ENCODE data around the gene TRIM8.

Gene TRIM8

GRCh38 chr10:102652170-102652916 lies 8.1 kb downstream of the TRIM8 start:
- H2BK5ac ChIP-seq (ENCODE audit: low read depth, low read length, poor library complexity, severe bottlenecking), result no peak overlapping the region
- no peak overlapping the region for H2AK5ac ChIP-seq (ENCODE audit: low read length, severe bottlenecking)

DNA sequence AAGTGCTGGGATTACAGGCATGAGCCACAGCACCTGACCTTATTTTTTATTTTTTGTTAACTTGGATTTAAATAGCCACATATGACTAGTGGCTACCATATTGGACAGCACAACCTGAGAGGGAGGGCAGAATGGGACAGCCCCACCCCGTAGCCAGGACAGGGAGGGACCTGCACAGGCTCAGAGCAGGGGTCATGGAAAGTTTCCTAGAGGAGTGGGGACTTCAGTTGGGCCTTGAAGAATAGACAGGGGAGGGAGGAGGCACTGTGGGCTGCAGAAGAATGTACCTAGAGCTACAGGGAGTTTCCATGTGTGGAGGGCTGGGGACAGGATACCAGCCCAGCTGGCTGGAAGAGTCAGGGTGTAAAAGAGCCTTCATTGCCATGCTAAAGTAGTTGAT lies 8.8 kb downstream of the TRIM8 start:
- H2BK120ac ChIP-seq (ENCODE audit: low read depth, low read length), result no peak overlapping the region
- no peak overlapping the region for H2BK15ac ChIP-seq (ENCODE audit: low read depth, poor library complexity, severe bottlenecking)
- no peak for DNase-seq
- H3K4ac ChIP-seq (ENCODE audit: low read depth in 1 of 2, low read length in 2 of 2), result no peak overlapping the region
- H3K27ac ChIP-seq (ENCODE audit: low read length, poor library complexity, severe bottlenecking), result no peak overlapping the region
- WGBS, result 100% methylated on average over 1 of the region's 1 CpG
- no peak overlapping the region for H3K9ac ChIP-seq (ENCODE audit: low read length)
- H3K18ac ChIP-seq (ENCODE audit: low read depth in 1 of 2, low read length in 2 of 2), result no peak overlapping the region
- H3K79me1 ChIP-seq (replicated peaks; ENCODE audit: low read length, poor library complexity, severe bottlenecking), result peaks cover 25% of the 10 kb centered on the region
- H3K27me3 ChIP-seq (ENCODE audit: control insufficient read depth in 1 of 2, insufficient read depth in 1 of 2, low read length in 2 of 2), result no peaks in the 10 kb centered on the region
- no peak overlapping the region for H2AK5ac ChIP-seq (ENCODE audit: low read length, severe bottlenecking)
- no peak overlapping the region for H3K4me2 ChIP-seq (ENCODE audit: low read length, poor library complexity, severe bottlenecking)
- no peak overlapping the region for H2AFZ ChIP-seq (ENCODE audit: low read depth, low read length)
- H3K4me3 ChIP-seq (ENCODE audit: insufficient read depth in 1 of 2, low read depth in 1 of 2, low read length in 2 of 2), result no peak overlapping the region
- H3K14ac ChIP-seq (ENCODE audit: low read length in 2 of 2), result no peak overlapping the region
- no peak overlapping the region for H2BK12ac ChIP-seq (ENCODE audit: low read length in 2 of 2)
- peaks cover 75 to 84% of the 10 kb centered on the region in 2 experiments for H3K36me3 ChIP-seq (ENCODE audit: control insufficient read depth in 1 of 2, insufficient read depth in 2 of 2, low read depth in 1 of 2, low read length in 2 of 2)
- peaks cover 55% of the 10 kb centered on the region for H3K4me1 ChIP-seq (ENCODE audit: control insufficient read depth, insufficient read depth, low read depth, low read length)
- H4K91ac ChIP-seq (ENCODE audit: low read length), result no peak overlapping the region
- H3K23ac ChIP-seq (ENCODE audit: low read length in 2 of 2), result no peak overlapping the region
- no peak overlapping the region for H2BK5ac ChIP-seq (ENCODE audit: low read depth, low read length, poor library complexity, severe bottlenecking)
- H4K8ac ChIP-seq (ENCODE audit: low read length), result no peak overlapping the region
- H3K9me3 ChIP-seq (ENCODE audit: control insufficient read depth, low read length), result no peaks in the 10 kb centered on the region

More at GRCh38 chr10:102652170-102652916, 8.1 kb downstream of the TRIM8 start:
- Histone ChIP-seq H3K4me3 (ENCODE audit: insufficient read depth in 1 of 2, low read depth in 1 of 2, low read length in 2 of 2) (no peak overlapping the region), H3K27me3 (ENCODE audit: control insufficient read depth in 1 of 2, insufficient read depth in 1 of 2, low read length in 2 of 2) (no peaks in the 10 kb centered on the region), H2AFZ (ENCODE audit: low read depth, low read length) (no peak overlapping the region), H3K18ac (ENCODE audit: low read depth in 1 of 2, low read length in 2 of 2) (no peak overlapping the region), H4K91ac (ENCODE audit: low read length) (no peak overlapping the region), H3K27ac (ENCODE audit: low read length, poor library complexity, severe bottlenecking) (no peak overlapping the region), H2BK120ac (ENCODE audit: low read depth, low read length) (no peak overlapping the region), H3K4ac (ENCODE audit: low read depth in 1 of 2, low read length in 2 of 2) (no peak overlapping the region), H3K36me3 (ENCODE audit: control insufficient read depth in 1 of 2, insufficient read depth in 2 of 2, low read depth in 1 of 2, low read length in 2 of 2) (peaks cover 73 to 85% of the 10 kb centered on the region in 2 experiments), H3K9ac (ENCODE audit: low read length) (peak overlapping the region; percentile 7), H4K8ac (ENCODE audit: low read length) (peak overlapping the region; percentile 50), H3K4me2 (ENCODE audit: low read length, poor library complexity, severe bottlenecking) (no peak overlapping the region), H3K14ac (ENCODE audit: low read length in 2 of 2) (no peak overlapping the region), H3K4me1 (ENCODE audit: control insufficient read depth, insufficient read depth, low read depth, low read length) (peaks cover 62% of the 10 kb centered on the region), H2BK15ac (ENCODE audit: low read depth, poor library complexity, severe bottlenecking) (no peak overlapping the region), H3K23ac (ENCODE audit: low read length in 2 of 2) (no peak overlapping the region), H3K79me1 (replicated peaks; ENCODE audit: low read length, poor library complexity, severe bottlenecking) (peaks cover 23% of the 10 kb centered on the region), H2BK12ac (ENCODE audit: low read length in 2 of 2) (no peak overlapping the region), H3K9me3 (ENCODE audit: control insufficient read depth, low read length) (no peaks in the 10 kb centered on the region)
- DNase-seq, result no peak
- WGBS, result 97% methylated on average over 12 of the region's 12 CpGs

GRCh38 chr10:102654566-102654965 lies 10.3 kb downstream of the TRIM8 start:
- Histone ChIP-seq H4K8ac (ENCODE audit: low read length) (no peak overlapping the region), H4K91ac (ENCODE audit: low read length) (no peak overlapping the region), H3K4me1 (ENCODE audit: control insufficient read depth, insufficient read depth, low read depth, low read length) (peaks cover 43% of the 10 kb centered on the region), H3K4me3 (ENCODE audit: insufficient read depth in 1 of 2, low read depth in 1 of 2, low read length in 2 of 2) (no peak overlapping the region), H3K23ac (ENCODE audit: low read length in 2 of 2) (no peak overlapping the region), H2BK15ac (ENCODE audit: low read depth, poor library complexity, severe bottlenecking) (no peak overlapping the region), H2AK5ac (ENCODE audit: low read length, severe bottlenecking) (no peak overlapping the region), H3K18ac (ENCODE audit: low read depth in 1 of 2, low read length in 2 of 2) (no peak overlapping the region), H3K14ac (ENCODE audit: low read length in 2 of 2) (no peak overlapping the region), H2AFZ (ENCODE audit: low read depth, low read length) (no peak overlapping the region), H3K9me3 (ENCODE audit: control insufficient read depth, low read length) (no peaks in the 10 kb centered on the region), H2BK5ac (ENCODE audit: low read depth, low read length, poor library complexity, severe bottlenecking) (no peak overlapping the region), H3K27ac (ENCODE audit: low read length, poor library complexity, severe bottlenecking) (no peak overlapping the region), H2BK12ac (ENCODE audit: low read length in 2 of 2) (no peak overlapping the region), H3K9ac (ENCODE audit: low read length) (no peak overlapping the region), H3K27me3 (ENCODE audit: control insufficient read depth in 1 of 2, insufficient read depth in 1 of 2, low read length in 2 of 2) (no peaks in the 10 kb centered on the region), H2BK120ac (ENCODE audit: low read depth, low read length) (no peak overlapping the region), H3K36me3 (ENCODE audit: control insufficient read depth in 1 of 2, insufficient read depth in 2 of 2, low read depth in 1 of 2, low read length in 2 of 2) (peaks cover 79 to 81% of the 10 kb centered on the region in 2 experiments), H3K4me2 (ENCODE audit: low read length, poor library complexity, severe bottlenecking) (no peak overlapping the region), H3K4ac (ENCODE audit: low read depth in 1 of 2, low read length in 2 of 2) (no peak overlapping the region), H3K79me1 (replicated peaks; ENCODE audit: low read length, poor library complexity, severe bottlenecking) (peaks cover 31% of the 10 kb centered on the region)
- no peak for DNase-seq
- 98% methylated on average over 6 of the region's 7 CpGs for WGBS

DNA sequence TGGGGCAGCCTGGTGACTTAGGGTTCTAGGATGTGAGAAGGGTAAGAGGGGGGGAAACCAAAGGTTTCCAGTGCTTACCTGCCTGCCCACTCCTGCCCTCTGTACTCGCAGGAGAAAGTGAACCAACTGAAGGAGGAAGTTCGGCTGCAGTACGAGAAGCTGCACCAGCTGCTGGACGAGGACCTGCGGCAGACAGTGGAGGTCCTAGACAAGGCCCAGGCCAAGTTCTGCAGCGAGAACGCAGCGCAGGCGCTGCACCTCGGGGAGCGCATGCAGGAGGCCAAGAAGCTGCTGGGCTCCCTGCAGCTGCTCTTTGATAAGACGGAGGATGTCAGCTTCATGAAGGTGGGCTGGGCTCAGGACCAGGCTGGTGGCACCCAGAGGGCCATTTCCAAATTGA lies 10.7 kb downstream of the TRIM8 start:
- Histone ChIP-seq H2AK5ac (ENCODE audit: low read length, severe bottlenecking) (no peak overlapping the region), H2BK12ac (ENCODE audit: low read length in 2 of 2) (no peak overlapping the region), H3K9ac (ENCODE audit: low read length) (no peak overlapping the region), H3K79me1 (replicated peaks; ENCODE audit: low read length, poor library complexity, severe bottlenecking) (peaks cover 31% of the 10 kb centered on the region), H2BK120ac (ENCODE audit: low read depth, low read length) (no peak overlapping the region), H3K18ac (ENCODE audit: low read depth in 1 of 2, low read length in 2 of 2) (no peak overlapping the region), H3K4me1 (ENCODE audit: control insufficient read depth, insufficient read depth, low read depth, low read length) (peaks cover 40% of the 10 kb centered on the region), H4K8ac (ENCODE audit: low read length) (no peak overlapping the region), H3K27ac (ENCODE audit: low read length, poor library complexity, severe bottlenecking) (no peak overlapping the region), H4K91ac (ENCODE audit: low read length) (no peak overlapping the region), H3K4me3 (ENCODE audit: insufficient read depth in 1 of 2, low read depth in 1 of 2, low read length in 2 of 2) (no peak overlapping the region), H3K4me2 (ENCODE audit: low read length, poor library complexity, severe bottlenecking) (no peak overlapping the region), H3K23ac (ENCODE audit: low read length in 2 of 2) (no peak overlapping the region), H3K27me3 (ENCODE audit: control insufficient read depth in 1 of 2, insufficient read depth in 1 of 2, low read length in 2 of 2) (no peaks in the 10 kb centered on the region), H2BK15ac (ENCODE audit: low read depth, poor library complexity, severe bottlenecking) (no peak overlapping the region), H3K36me3 (ENCODE audit: control insufficient read depth in 1 of 2, insufficient read depth in 2 of 2, low read depth in 1 of 2, low read length in 2 of 2) (peaks cover 79% of the 10 kb centered on the region in 2 experiments), H2AFZ (ENCODE audit: low read depth, low read length) (no peak overlapping the region), H3K4ac (ENCODE audit: low read depth in 1 of 2, low read length in 2 of 2) (no peak overlapping the region), H3K9me3 (ENCODE audit: control insufficient read depth, low read length) (no peaks in the 10 kb centered on the region), H2BK5ac (ENCODE audit: low read depth, low read length, poor library complexity, severe bottlenecking) (no peak overlapping the region), H3K14ac (ENCODE audit: low read length in 2 of 2) (no peak overlapping the region)
- DNase-seq, result no peak
- 97% methylated on average over 12 of the region's 12 CpGs for WGBS

Data from mesenchymal stem cell (in vitro differentiated cells and primary cell).